Smooth muscle cell (in vitro differentiated cells): ENCODE results near the gene FBLN1. TPM values are rescaled to one million over a fixed set of nuclear protein-coding genes. Genes with fewer than 3 reads are reported as not detected.

Source experiments
- DNase-seq: peaks from one replicate; lab custom pipeline; 2025; ENCODE audit not compliant: unreplicated experiment; lab: John Stamatoyannopoulos, UW
- H2AFZ ChIP-seq: fragments of 200-600 bp; sonication (generic); 2 replicates; pipeline ENCODE4 v1.6.0; 2016; ENCODE audit warnings: antibody characterized with exemption, low read depth, mild to moderate bottlenecking
- H3F3A ChIP-seq: fragments of 200-600 bp; sonication (generic); 2 replicates; pipeline ENCODE4 v1.6.0; 2017; ENCODE audit warnings: antibody characterized with exemption, low read depth
- H3K27ac ChIP-seq: fragments of 200-600 bp; sonication (generic); 2 replicates; pipeline ENCODE4 v1.5.1; 2016; ENCODE audit warnings: low read depth, mild to moderate bottlenecking
- H3K27me3 ChIP-seq: fragments of 200-600 bp; sonication (generic); 2 replicates; pipeline ENCODE4 v1.6.1; 2016; ENCODE audit warnings: low read depth, mild to moderate bottlenecking
- H3K36me3 ChIP-seq: fragments of 200-600 bp; sonication (generic); 2 replicates; pipeline ENCODE4 v1.5.1; 2016; ENCODE audit warnings: low read depth
- H3K4me1 ChIP-seq: fragments of 200-600 bp; sonication (generic); 2 replicates; pipeline ENCODE4 v1.5.1; 2016; ENCODE audit warnings: low read depth
- H3K4me2 ChIP-seq: fragments of 200-600 bp; sonication (generic); 2 replicates; pipeline ENCODE4 v1.6.0; 2016; ENCODE audit warnings: mild to moderate bottlenecking
- H3K4me3 ChIP-seq: fragments of 200-600 bp; sonication (generic); 2 replicates; pipeline ENCODE4 v1.5.1; 2016; ENCODE audit warnings: mild to moderate bottlenecking
- H3K79me2 ChIP-seq: fragments of 200-600 bp; sonication (generic); 2 replicates; pipeline ENCODE4 v1.6.0; 2016; ENCODE audit warnings: low read depth, mild to moderate bottlenecking
- H3K9ac ChIP-seq: fragments of 200-600 bp; sonication (generic); 2 replicates; pipeline ENCODE4 v1.6.0; 2016; ENCODE audit warnings: low read depth
- H3K9me3 ChIP-seq: fragments of 200-600 bp; sonication (generic); replicated peaks from 2 replicates; pipeline ENCODE4 v1.5.1; 2016; ENCODE audit warnings: low read depth
- H4K20me1 ChIP-seq: fragments of 200-600 bp; sonication (generic); 2 replicates; pipeline ENCODE4 v1.6.0; 2016; ENCODE audit warnings: low read depth
- WGBS: methylation state at CpG from one replicate; pipeline ENCODE4 v1.1.7; 2016; ENCODE audit warnings: low lambda C conversion rate; 5-methylcytosine and 5-hydroxymethylcytosine counted together
- polyA plus RNA-seq: library from polyadenylated mRNA; unstranded; fragments of >200 nt; fragmentation: Nextera tagmentation; extraction: Ambion mirVana; gene quantifications from 2 replicates; pipeline ENCODE4 v1.2.1, GENCODE V29; 2016
- total RNA-seq: library from RNA; depleted of rRNA; stranded (reverse); fragments of >200 nt; gene quantifications from 2 replicates; pipeline ENCODE4 v1.2.3, GENCODE V29; 2014
- TF ChIP-seq, protein P1 (sequence below): fragments of 200-600 bp; sonication (generic); IDR thresholded peaks from 2 replicates; pipeline ENCODE4 v1.5.1; 2017; ENCODE audit warnings: borderline replicate concordance, mild to moderate bottlenecking, antibody characterized with exemption; ENCODE audit not compliant: insufficient read depth, poor library complexity, severe bottlenecking

FBLN1 gene
- total and polyA plus RNA-seq, 2 experiments from 2014 or later = 90.9 to 296 TPM

DNA sequence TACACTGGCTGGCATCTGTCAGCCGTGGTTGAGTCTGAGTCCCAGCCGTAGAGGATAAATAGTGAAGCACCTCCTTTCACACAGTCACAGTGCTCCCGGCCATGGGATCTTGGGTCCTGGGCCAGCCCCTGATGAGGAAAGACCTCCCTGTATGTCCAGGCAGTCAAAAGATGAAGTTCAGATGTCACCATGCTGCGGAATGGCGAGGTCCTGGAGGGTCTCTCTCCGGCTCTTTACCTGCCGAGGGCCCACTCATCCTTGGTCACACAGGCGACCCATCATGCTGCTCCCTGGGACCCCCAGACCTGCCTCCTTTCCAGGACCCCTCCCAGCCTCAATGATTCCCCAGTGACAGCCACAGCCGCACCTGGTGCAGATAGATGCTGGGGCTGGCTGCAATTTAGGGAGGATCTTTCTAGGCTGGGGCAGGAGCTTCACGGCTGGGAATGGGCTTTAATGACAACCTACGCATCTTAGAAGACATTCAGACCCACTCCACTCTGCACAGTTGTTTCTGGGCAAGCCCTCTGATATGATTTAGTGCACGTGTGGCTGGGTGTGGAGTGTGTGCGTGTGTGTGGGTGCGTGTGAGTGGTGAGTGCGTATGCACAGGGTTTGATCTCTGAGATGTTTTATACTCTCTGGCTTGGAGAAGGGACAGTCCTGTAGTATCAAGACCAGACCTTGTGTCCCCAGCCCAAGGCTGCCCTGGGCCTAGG, 79.7 kb downstream of the FBLN1 start:
- peaks cover 9% of the 10 kb centered on the region for H4K20me1 ChIP-seq
- H3K79me2 ChIP-seq = no peaks in the 10 kb centered on the region
- H3K27ac ChIP-seq = no peak overlapping the region
- H2AFZ ChIP-seq = no peak overlapping the region
- 79% methylated on average over 15 of the region's 15 CpGs for WGBS
- TF ChIP-seq, protein P1, sequence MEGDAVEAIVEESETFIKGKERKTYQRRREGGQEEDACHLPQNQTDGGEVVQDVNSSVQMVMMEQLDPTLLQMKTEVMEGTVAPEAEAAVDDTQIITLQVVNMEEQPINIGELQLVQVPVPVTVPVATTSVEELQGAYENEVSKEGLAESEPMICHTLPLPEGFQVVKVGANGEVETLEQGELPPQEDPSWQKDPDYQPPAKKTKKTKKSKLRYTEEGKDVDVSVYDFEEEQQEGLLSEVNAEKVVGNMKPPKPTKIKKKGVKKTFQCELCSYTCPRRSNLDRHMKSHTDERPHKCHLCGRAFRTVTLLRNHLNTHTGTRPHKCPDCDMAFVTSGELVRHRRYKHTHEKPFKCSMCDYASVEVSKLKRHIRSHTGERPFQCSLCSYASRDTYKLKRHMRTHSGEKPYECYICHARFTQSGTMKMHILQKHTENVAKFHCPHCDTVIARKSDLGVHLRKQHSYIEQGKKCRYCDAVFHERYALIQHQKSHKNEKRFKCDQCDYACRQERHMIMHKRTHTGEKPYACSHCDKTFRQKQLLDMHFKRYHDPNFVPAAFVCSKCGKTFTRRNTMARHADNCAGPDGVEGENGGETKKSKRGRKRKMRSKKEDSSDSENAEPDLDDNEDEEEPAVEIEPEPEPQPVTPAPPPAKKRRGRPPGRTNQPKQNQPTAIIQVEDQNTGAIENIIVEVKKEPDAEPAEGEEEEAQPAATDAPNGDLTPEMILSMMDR = no peak
- H3K9ac ChIP-seq = no peak overlapping the region
- DNase-seq = no peak
- no peak overlapping the region for H3K4me2 ChIP-seq
- no peaks in the 10 kb centered on the region for H3K36me3 ChIP-seq
- no peaks in the 10 kb centered on the region for H3K9me3 ChIP-seq
- H3K4me3 ChIP-seq = no peak overlapping the region
- H3F3A ChIP-seq = peaks cover 17% of the 10 kb centered on the region
- no peaks in the 10 kb centered on the region for H3K27me3 ChIP-seq
- H3K4me1 ChIP-seq = peaks cover 2% of the 10 kb centered on the region

DNA sequence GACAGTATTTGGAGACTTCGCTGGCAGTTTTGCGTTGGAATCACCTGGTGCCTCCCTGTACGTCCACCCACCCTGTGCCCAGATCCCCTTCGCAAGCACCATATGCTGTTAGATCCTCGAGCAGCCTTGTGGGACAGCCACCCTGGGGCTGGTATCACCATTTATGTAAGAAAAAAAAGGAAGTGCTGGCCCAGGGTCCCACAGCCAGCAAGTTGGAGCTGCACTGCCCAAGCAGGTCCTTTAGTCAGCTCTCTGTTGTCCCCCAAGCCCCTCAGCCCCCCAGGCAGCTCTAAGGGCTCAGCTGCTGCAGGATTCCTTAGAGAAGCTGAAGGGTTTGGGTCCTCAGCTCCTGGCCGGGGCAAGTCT, 80.3 kb downstream of the FBLN1 start:
- no peaks in the 10 kb centered on the region for H3K36me3 ChIP-seq
- TF ChIP-seq, protein P1 = no peak
- no peak overlapping the region for H2AFZ ChIP-seq
- H3K4me1 ChIP-seq = peaks cover 7% of the 10 kb centered on the region
- WGBS = 81% methylated on average over 6 of the region's 6 CpGs
- no peak overlapping the region for H3K27ac ChIP-seq
- H3F3A ChIP-seq = peaks cover 17% of the 10 kb centered on the region
- no peak overlapping the region for H3K4me2 ChIP-seq
- no peak overlapping the region for H3K9ac ChIP-seq
- H3K79me2 ChIP-seq = no peaks in the 10 kb centered on the region
- H4K20me1 ChIP-seq = peaks cover 9% of the 10 kb centered on the region
- no peaks in the 10 kb centered on the region for H3K27me3 ChIP-seq
- no peak for DNase-seq
- no peak overlapping the region for H3K4me3 ChIP-seq
- no peaks in the 10 kb centered on the region for H3K9me3 ChIP-seq

DNA sequence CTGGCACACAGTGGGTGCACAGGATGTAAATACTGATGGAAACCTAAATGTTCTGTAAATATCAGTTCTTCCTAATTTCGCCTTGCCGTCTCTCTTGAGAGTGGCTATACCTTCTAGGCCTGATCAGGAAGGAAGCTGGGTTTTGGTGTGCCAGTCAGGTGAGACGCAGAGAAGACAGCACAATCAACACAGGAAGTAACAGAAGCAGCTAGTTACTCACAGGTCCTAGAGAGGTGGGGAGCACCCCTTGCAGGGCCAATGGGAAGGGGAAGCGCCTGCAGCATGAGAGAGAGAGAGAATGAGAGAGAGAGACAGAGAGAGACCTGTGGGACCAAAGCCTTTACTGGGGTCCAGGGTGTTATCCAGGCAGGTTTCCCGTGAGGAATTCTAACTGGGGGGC, 80.8 kb downstream of the FBLN1 start:
- no peak for DNase-seq

More for the DNA sequence above, 80.8 kb downstream of the FBLN1 start:
- no peak overlapping the region for H3K4me3 ChIP-seq
- H3K36me3 ChIP-seq = no peaks in the 10 kb centered on the region
- no peaks in the 10 kb centered on the region for H3K79me2 ChIP-seq
- no peak overlapping the region for H3K27ac ChIP-seq
- no peak overlapping the region for H3K4me2 ChIP-seq
- no peaks in the 10 kb centered on the region for H3K9me3 ChIP-seq
- H4K20me1 ChIP-seq = peaks cover 9% of the 10 kb centered on the region
- H3K27me3 ChIP-seq = no peaks in the 10 kb centered on the region
- H3F3A ChIP-seq = peaks cover 17% of the 10 kb centered on the region
- no peak overlapping the region for H2AFZ ChIP-seq
- no peak overlapping the region for H3K9ac ChIP-seq
- H3K4me1 ChIP-seq = peaks cover 12% of the 10 kb centered on the region
- 96% methylated on average over 5 of the region's 5 CpGs for WGBS
- TF ChIP-seq, protein P1 = no peak
